ENCODE measurements around the gene SGMS1.
"Not testable (repeated sequence)": the region's sequence is repeated elsewhere in the genome, so short reads cannot be mapped to it uniquely, and the experiment has no call there.

Gene SGMS1

GRCh38 chr10:50552308-50552707, 71.4 kb downstream of the SGMS1 start:
- Histone ChIP-seq H3K36me3 (ENCODE audit: insufficient read depth, low read length) (no peaks in the 10 kb centered on the region), H3K4me1 (ENCODE audit: insufficient read depth, low read length, severe bottlenecking) (peaks cover 4% of the 10 kb centered on the region), H3K4me2 (ENCODE audit: low read length) (no peak overlapping the region), H3K27me3 (ENCODE audit: insufficient read depth, low read length) (no peaks in the 10 kb centered on the region), H3K27ac (ENCODE audit: low read depth, low read length, poor library complexity, severe bottlenecking) (no peak overlapping the region), H2AFZ (ENCODE audit: low read length) (no peak overlapping the region), H3K9me3 (ENCODE audit: low read length) (no peaks in the 10 kb centered on the region), H3K9me2 (ENCODE audit: low read depth, low read length) (no peaks in the 10 kb centered on the region), H3K9ac (ENCODE audit: low read length) (no peak overlapping the region), H3K4me3 (ENCODE audit: low read depth, low read length, poor library complexity, severe bottlenecking) (no peak overlapping the region), H3K79me2 (ENCODE audit: insufficient read depth, low read length) (no peaks in the 10 kb centered on the region), H4K20me1 (ENCODE audit: insufficient read depth, low read length) (no peaks in the 10 kb centered on the region), H3F3A (ENCODE audit: insufficient read depth, low read length) (no peaks in the 10 kb centered on the region)
- TF ChIP-seq EZH2 (IDR thresholded peaks at IDR 0.05; ENCODE audit: borderline replicate concordance, low read length) (no peak), CTCF (IDR thresholded peaks at IDR 0.05; ENCODE audit: low read length) (no peak)

- H3K9me3 ChIP-seq (ENCODE audit: low read length), result no peaks in the 10 kb centered on the region
- no peak overlapping the region for H3K9ac ChIP-seq (ENCODE audit: low read length)
- no peak overlapping the region for H2AFZ ChIP-seq (ENCODE audit: low read length)
- H3K4me2 ChIP-seq (ENCODE audit: low read length), result no peak overlapping the region
- H3K27ac ChIP-seq (ENCODE audit: low read depth, low read length, poor library complexity, severe bottlenecking), result no peak overlapping the region
- H3K79me2 ChIP-seq (ENCODE audit: insufficient read depth, low read length), result no peaks in the 10 kb centered on the region
- H3K9me2 ChIP-seq (ENCODE audit: low read depth, low read length), result no peaks in the 10 kb centered on the region
- H4K20me1 ChIP-seq (ENCODE audit: insufficient read depth, low read length), result no peaks in the 10 kb centered on the region
- TF ChIP-seq CTCF (IDR thresholded peaks at IDR 0.05; ENCODE audit: low read length), result no peak
- no peak for TF ChIP-seq EZH2 (IDR thresholded peaks at IDR 0.05; ENCODE audit: borderline replicate concordance, low read length)
- H3K36me3 ChIP-seq (ENCODE audit: insufficient read depth, low read length), result no peaks in the 10 kb centered on the region
- no peaks in the 10 kb centered on the region for H3K27me3 ChIP-seq (ENCODE audit: insufficient read depth, low read length)
- no peak overlapping the region for H3K4me3 ChIP-seq (ENCODE audit: low read depth, low read length, poor library complexity, severe bottlenecking)
- H3F3A ChIP-seq (ENCODE audit: insufficient read depth, low read length), result no peaks in the 10 kb centered on the region
- peaks cover 4% of the 10 kb centered on the region for H3K4me1 ChIP-seq (ENCODE audit: insufficient read depth, low read length, severe bottlenecking)
Observed at GRCh38 chr10:50551894-50552293, 71.9 kb downstream of the SGMS1 start.

- no peaks in the 10 kb centered on the region for H3K27me3 ChIP-seq (ENCODE audit: insufficient read depth, low read length)
- no peak overlapping the region for H3K4me2 ChIP-seq (ENCODE audit: low read length)
- H4K20me1 ChIP-seq (ENCODE audit: insufficient read depth, low read length), result no peaks in the 10 kb centered on the region
- H3K9me2 ChIP-seq (ENCODE audit: low read depth, low read length), result no peaks in the 10 kb centered on the region
- TF ChIP-seq EZH2 (IDR thresholded peaks at IDR 0.05; ENCODE audit: borderline replicate concordance, low read length) (no peak), CTCF (IDR thresholded peaks at IDR 0.05; ENCODE audit: low read length) (no peak)
- H2AFZ ChIP-seq (ENCODE audit: low read length), result no peak overlapping the region
- no peaks in the 10 kb centered on the region for H3K9me3 ChIP-seq (ENCODE audit: low read length)
- no peak overlapping the region for H3K27ac ChIP-seq (ENCODE audit: low read depth, low read length, poor library complexity, severe bottlenecking)
- no peak overlapping the region for H3K4me3 ChIP-seq (ENCODE audit: low read depth, low read length, poor library complexity, severe bottlenecking)
- no peaks in the 10 kb centered on the region for H3K36me3 ChIP-seq (ENCODE audit: insufficient read depth, low read length)
- no peaks in the 10 kb centered on the region for H3F3A ChIP-seq (ENCODE audit: insufficient read depth, low read length)
- H3K9ac ChIP-seq (ENCODE audit: low read length), result no peak overlapping the region
- no peaks in the 10 kb centered on the region for H3K79me2 ChIP-seq (ENCODE audit: insufficient read depth, low read length)
- peaks cover 4% of the 10 kb centered on the region for H3K4me1 ChIP-seq (ENCODE audit: insufficient read depth, low read length, severe bottlenecking)
Observed at GRCh38 chr10:50550291-50550839, 73.4 kb downstream of the SGMS1 start.

- H3F3A ChIP-seq (ENCODE audit: insufficient read depth, low read length); H3K79me2 ChIP-seq (ENCODE audit: insufficient read depth, low read length); H4K20me1 ChIP-seq (ENCODE audit: insufficient read depth, low read length); H3K27ac ChIP-seq (ENCODE audit: low read depth, low read length, poor library complexity, severe bottlenecking); H3K4me3 ChIP-seq (ENCODE audit: low read depth, low read length, poor library complexity, severe bottlenecking); H3K9me3 ChIP-seq (ENCODE audit: low read length); H2AFZ ChIP-seq (ENCODE audit: low read length); H3K9ac ChIP-seq (ENCODE audit: low read length); H3K4me2 ChIP-seq (ENCODE audit: low read length); H3K27me3 ChIP-seq (ENCODE audit: insufficient read depth, low read length); H3K9me2 ChIP-seq (ENCODE audit: low read depth, low read length); H3K36me3 ChIP-seq (ENCODE audit: insufficient read depth, low read length): not testable (repeated sequence)
- peaks cover 14% of the 10 kb centered on the region for H3K4me1 ChIP-seq (ENCODE audit: insufficient read depth, low read length, severe bottlenecking)
Observed at GRCh38 chr10:50549186-50549585, 74.6 kb downstream of the SGMS1 start.

GRCh38 chr10:50548481-50548880, 75.3 kb downstream of the SGMS1 start:
- H3K79me2 ChIP-seq (ENCODE audit: insufficient read depth, low read length); H3K4me2 ChIP-seq (ENCODE audit: low read length); H3K27ac ChIP-seq (ENCODE audit: low read depth, low read length, poor library complexity, severe bottlenecking); H3K36me3 ChIP-seq (ENCODE audit: insufficient read depth, low read length); H3K9ac ChIP-seq (ENCODE audit: low read length); H3K4me3 ChIP-seq (ENCODE audit: low read depth, low read length, poor library complexity, severe bottlenecking); H4K20me1 ChIP-seq (ENCODE audit: insufficient read depth, low read length); H3K27me3 ChIP-seq (ENCODE audit: insufficient read depth, low read length); H2AFZ ChIP-seq (ENCODE audit: low read length); H3K9me2 ChIP-seq (ENCODE audit: low read depth, low read length); H3F3A ChIP-seq (ENCODE audit: insufficient read depth, low read length); H3K9me3 ChIP-seq (ENCODE audit: low read length): not testable (repeated sequence)
- H3K4me1 ChIP-seq (ENCODE audit: insufficient read depth, low read length, severe bottlenecking), result peaks cover 17% of the 10 kb centered on the region

All from OCI-LY1 (cell line).